Neural crest cell (in vitro differentiated cells): ENCODE results near the gene ADAMTS2. TPM values are rescaled to one million over a fixed set of nuclear protein-coding genes. Genes with fewer than 3 reads are reported as not detected.

ENCODE experiments used
- DNase-seq: peaks from one replicate; pipeline ENCODE4 v3.0.0; 2021; ENCODE audit warnings: low read depth, mixed read lengths, low spot score
- H3K27ac Mint-ChIP-seq: one replicate; pipeline ENCODE4 v1.8.0; 2021; ENCODE audit warnings: mild to moderate bottlenecking, mixed read lengths; ENCODE audit not compliant: unreplicated experiment
- H3K27me3 Mint-ChIP-seq: 2 replicates; pipeline ENCODE4 v1.8.0; 2021; ENCODE audit warnings: low read depth, mild to moderate bottlenecking, mixed read lengths
- H3K36me3 Mint-ChIP-seq: 2 replicates; pipeline ENCODE4 v1.8.0; 2021; ENCODE audit warnings: low read depth, mild to moderate bottlenecking, mixed read lengths
- H3K4me1 Mint-ChIP-seq: 2 replicates; pipeline ENCODE4 v1.8.0; 2021; ENCODE audit warnings: mixed read lengths
- H3K4me3 Mint-ChIP-seq: one replicate; pipeline ENCODE4 v1.8.0; 2021; ENCODE audit warnings: mild to moderate bottlenecking, mixed read lengths
- H3K9me3 Mint-ChIP-seq: 2 replicates; pipeline ENCODE4 v1.8.0; 2021; ENCODE audit warnings: mixed read lengths
- total RNA-seq: library from RNA; stranded (reverse); gene quantifications from 2 replicates; pipeline ENCODE4 v1.2.1, GENCODE V29; 2021
- TF ChIP-seq, protein P1 (sequence below): fragments of 200-600 bp; sonication (generic); conservative IDR thresholded peaks from 2 replicates; pipeline ENCODE4 v1.5.0; 2021; ENCODE audit warnings: antibody characterized with exemption, mild to moderate bottlenecking

ADAMTS2 gene
- total RNA-seq, 1 donor from 2014 or later = 1.5 TPM

DNA sequence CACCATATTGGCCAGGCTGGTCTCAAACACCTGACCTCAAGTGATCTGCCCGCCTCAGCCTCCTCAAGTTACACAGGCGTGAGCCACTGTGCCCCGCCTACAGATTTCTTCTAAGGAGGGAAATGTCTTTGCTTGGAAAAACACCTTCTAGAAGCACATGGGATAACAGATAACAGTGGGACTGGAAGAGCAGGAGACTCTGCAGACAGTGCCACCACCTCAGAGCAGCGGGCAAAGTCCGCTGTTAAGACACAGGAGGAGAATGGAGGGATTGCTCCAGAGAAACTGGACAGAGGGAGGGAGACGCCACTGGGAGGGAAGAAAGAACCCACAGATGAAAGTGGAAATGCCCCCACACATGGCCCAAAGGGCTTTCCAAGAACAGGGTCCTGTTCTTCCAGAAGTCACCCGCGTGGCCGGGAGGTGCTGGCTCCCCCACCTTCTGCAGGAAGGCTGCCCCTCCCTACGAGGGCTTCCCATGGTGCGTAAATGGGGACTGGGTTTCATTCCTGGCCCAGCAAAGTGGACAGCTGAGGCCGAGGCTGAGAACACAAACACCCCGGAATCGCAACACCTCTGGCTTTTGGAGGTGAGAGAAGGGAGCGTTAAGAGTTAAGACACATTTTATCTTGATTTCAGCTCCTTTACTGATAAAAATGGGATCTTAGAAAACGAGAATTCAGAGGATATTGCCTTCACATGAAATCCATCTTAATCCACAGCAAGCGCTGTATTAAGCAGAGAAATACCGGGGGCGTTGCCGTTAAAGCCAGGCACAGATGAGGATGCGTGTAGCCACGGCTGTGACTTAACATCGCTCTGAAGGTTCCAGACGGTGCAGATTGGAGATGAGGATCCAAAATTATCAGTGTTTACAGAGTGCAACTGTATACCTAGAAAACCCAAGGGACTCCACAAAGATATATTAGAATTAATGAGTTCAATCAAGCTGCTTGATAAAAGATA, 11.2 kb downstream of the ADAMTS2 start:
- Mint-ChIP-seq H3K27me3 (peaks cover 2% of the 10 kb centered on the region), H3K4me1 (no peaks in the 10 kb centered on the region), H3K36me3 (no peaks in the 10 kb centered on the region), H3K4me3 (no peak overlapping the region), H3K27ac (no peak overlapping the region), H3K9me3 (no peaks in the 10 kb centered on the region)
- TF ChIP-seq, protein P1, sequence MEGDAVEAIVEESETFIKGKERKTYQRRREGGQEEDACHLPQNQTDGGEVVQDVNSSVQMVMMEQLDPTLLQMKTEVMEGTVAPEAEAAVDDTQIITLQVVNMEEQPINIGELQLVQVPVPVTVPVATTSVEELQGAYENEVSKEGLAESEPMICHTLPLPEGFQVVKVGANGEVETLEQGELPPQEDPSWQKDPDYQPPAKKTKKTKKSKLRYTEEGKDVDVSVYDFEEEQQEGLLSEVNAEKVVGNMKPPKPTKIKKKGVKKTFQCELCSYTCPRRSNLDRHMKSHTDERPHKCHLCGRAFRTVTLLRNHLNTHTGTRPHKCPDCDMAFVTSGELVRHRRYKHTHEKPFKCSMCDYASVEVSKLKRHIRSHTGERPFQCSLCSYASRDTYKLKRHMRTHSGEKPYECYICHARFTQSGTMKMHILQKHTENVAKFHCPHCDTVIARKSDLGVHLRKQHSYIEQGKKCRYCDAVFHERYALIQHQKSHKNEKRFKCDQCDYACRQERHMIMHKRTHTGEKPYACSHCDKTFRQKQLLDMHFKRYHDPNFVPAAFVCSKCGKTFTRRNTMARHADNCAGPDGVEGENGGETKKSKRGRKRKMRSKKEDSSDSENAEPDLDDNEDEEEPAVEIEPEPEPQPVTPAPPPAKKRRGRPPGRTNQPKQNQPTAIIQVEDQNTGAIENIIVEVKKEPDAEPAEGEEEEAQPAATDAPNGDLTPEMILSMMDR = no peak
- no peak for DNase-seq

DNA sequence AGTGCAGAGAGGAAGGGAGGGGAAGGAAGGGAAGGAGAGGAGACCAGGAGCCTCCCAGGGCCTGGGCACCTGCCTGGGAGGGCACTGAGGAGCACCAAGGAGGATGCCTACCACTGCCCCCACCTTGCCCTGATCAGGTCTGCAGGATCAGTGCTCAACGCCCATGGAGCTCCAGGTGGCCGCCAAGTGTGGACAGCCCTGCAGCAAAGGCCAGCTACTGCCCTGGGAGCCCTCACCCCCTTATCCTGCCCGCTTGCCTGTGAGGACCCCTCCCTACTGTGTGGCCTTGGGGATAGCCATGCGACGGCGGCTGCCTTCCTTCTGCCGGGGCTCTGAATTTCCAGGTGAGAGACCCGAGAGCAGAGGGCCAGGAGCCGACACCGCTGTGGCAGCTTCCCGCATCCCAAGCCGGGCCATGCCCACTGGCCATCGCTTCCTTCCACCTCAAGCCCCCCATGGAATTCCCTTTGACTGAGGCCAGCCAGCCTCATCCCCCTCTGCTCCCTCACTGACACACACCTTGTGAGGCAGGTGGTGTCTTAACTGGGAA, 12.4 kb downstream of the ADAMTS2 start:
- Mint-ChIP-seq H3K4me3 (no peak overlapping the region), H3K27me3 (peaks cover 2% of the 10 kb centered on the region), H3K4me1 (no peaks in the 10 kb centered on the region), H3K27ac (no peak overlapping the region), H3K9me3 (no peaks in the 10 kb centered on the region), H3K36me3 (no peaks in the 10 kb centered on the region)
- TF ChIP-seq, protein P1 = no peak
- DNase-seq = no peak

DNA sequence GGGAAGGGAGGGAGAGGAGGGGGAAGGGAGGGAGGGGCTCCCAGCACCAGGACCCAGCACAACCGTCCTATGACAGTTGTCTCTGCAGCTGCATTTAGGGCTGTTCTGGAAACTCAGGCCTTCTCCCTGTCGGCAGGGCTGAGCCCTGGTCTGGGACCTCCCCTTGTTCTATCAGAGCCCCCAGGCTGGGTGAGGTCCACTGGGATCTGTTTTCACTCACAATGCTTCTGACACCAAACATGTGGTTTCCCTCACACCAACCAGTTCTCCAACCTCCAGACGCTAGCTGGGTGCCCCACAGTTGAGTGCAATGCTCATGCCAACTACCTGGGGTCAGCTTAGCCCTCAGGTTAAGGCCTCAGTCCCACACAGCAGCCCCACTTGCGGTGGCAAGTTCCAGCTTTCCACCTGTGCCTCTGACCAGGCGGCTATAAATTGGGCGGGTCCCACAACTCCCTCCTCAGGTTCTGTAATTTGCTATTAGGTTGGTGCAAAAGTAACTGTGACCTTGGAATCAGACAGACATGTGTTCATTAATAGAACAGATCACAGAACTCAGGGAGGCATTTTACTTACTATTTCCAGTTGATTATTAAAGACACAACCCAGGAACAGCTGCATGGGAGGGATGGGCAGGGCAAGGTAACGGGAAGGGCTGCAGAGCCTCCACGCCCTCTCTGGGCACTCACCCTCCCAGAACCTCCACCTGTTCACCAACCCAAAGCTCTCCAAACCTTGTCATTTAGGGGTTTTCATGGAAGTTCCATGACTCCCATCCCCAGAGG, 13.5 kb downstream of the ADAMTS2 start:
- DNase-seq = no peak
- peaks cover 2% of the 10 kb centered on the region for H3K27me3 Mint-ChIP-seq
- no peaks in the 10 kb centered on the region for H3K9me3 Mint-ChIP-seq
- no peaks in the 10 kb centered on the region for H3K4me1 Mint-ChIP-seq
- H3K4me3 Mint-ChIP-seq = no peak overlapping the region
- no peak overlapping the region for H3K27ac Mint-ChIP-seq
- no peaks in the 10 kb centered on the region for H3K36me3 Mint-ChIP-seq
- TF ChIP-seq, protein P1 = no peak

DNA sequence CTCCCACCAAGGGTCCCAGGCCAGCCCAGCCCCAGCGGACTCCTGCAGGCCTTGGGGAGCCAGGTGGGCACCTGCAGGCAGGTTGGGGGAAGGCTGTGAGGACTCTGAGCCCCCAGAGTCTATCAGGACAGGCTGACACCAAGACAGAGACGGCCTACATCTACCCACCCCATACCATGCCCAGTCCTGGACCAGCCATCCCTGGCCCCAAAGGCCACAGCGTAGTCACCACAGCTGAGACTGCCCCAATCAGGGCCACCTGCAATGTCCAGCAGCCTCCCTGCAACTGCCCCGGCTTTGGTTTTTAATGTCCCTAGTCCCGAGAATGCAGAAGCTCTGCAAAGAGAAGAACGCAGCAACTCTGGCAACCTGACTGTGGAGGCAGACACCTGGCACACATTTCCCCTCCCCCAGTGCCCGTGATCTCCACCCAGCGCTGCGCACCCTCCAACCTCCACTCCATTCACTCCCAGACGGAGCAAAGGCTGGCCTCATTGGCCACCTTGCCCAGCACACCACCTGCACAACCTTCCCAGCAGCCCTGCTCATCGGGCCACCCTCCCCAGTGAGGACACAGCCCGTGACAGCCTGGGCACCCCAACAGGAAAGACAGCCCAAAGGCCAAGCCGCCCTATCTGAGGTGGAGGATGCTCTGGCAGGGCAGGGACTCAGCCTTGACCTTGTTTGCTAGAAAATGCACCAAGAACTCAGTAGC, 14.9 kb downstream of the ADAMTS2 start:
- peaks cover 5% of the 10 kb centered on the region for H3K27me3 Mint-ChIP-seq
- no peaks in the 10 kb centered on the region for H3K36me3 Mint-ChIP-seq
- H3K4me3 Mint-ChIP-seq = no peak overlapping the region
- TF ChIP-seq, protein P1 = no peak
- peaks cover 9% of the 10 kb centered on the region for H3K4me1 Mint-ChIP-seq
- no peak overlapping the region for H3K27ac Mint-ChIP-seq
- no peaks in the 10 kb centered on the region for H3K9me3 Mint-ChIP-seq
- no peak for DNase-seq

DNA sequence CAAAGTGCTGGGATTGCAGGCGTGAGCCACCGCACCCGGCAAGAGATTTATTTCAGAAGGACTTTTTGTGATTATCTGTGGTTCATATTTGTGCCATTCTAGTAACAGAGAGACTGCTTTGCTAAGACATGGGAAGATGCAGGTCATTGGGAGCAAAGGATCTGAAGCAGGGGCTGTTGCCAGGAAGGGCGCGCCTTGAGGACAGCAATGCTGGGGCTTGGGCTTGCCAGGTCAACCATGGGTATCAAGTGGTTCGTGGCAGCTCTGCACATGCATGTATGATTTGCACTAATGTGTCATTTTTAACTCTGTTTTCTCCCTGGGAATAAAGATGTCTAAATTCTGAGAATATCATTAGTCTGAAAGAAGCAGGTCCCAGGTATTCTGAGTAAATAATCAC, 17.0 kb downstream of the ADAMTS2 start:
- Mint-ChIP-seq H3K9me3 (no peaks in the 10 kb centered on the region), H3K36me3 (no peaks in the 10 kb centered on the region), H3K27me3 (peaks cover 3% of the 10 kb centered on the region), H3K27ac (no peak overlapping the region), H3K4me3 (no peak overlapping the region), H3K4me1 (peaks cover 9% of the 10 kb centered on the region)
- DNase-seq = no peak
- TF ChIP-seq, protein P1 = no peak
